Psoas muscle (tissue), 8 donors: ENCODE results near the gene TMPRSS3. TPM values are rescaled to one million over a fixed set of nuclear protein-coding genes. Genes with fewer than 3 reads are reported as not detected.

ENCODE experiments used
- ATAC-seq, 4 donors: fragments of 200-7000 bp; cut with Tn5 transposase; one replicate each; pipeline ENCODE4 v1.9.1; 2020; ENCODE audit warnings: moderate library complexity in 3 of 4, mild to moderate bottlenecking in 2 of 4
- DNase-seq, 2 donors: peaks; one replicate each; pipeline ENCODE4 v3.0.0-alpha.2; 2020
- H3K27ac ChIP-seq: fragments of 200-600 bp; one replicate; pipeline ENCODE4 v1.8.0; 2022
- H3K27me3 ChIP-seq, 3 donors: fragments of 200-600 bp in 1 of 3; one replicate each; pipeline versions ENCODE4 v1.6.1 to v1.8.0; 2013 to 2022; ENCODE audit warnings: low read length in 2 of 3, mild to moderate bottlenecking in 2 of 3, moderate library complexity in 1 of 3; ENCODE audit not compliant: insufficient read depth in 3 of 3
- H3K36me3 ChIP-seq, 2 donors: fragments of 200-600 bp in 1 of 2; one replicate each; pipeline versions ENCODE4 v1.6.1 to v1.8.0; 2013 to 2022; ENCODE audit warnings: low read depth in 1 of 2, mild to moderate bottlenecking in 1 of 2, moderate library complexity in 1 of 2; ENCODE audit not compliant: insufficient read depth in 1 of 2
- H3K4me1 ChIP-seq: fragments of 200-600 bp; one replicate; pipeline ENCODE4 v1.8.0; 2022
- H3K4me3 ChIP-seq: fragments of 200-600 bp; one replicate; pipeline ENCODE4 v1.8.0; 2022; ENCODE audit warnings: mild to moderate bottlenecking
- H3K9me3 ChIP-seq: fragments of 200-600 bp; one replicate; pipeline ENCODE4 v1.8.0; 2022
- WGBS, 3 donors: extraction: QIAGEN DNeasy Blood & Tissue Kit; methylation state at CpG; one replicate each; pipeline versions ENCODE4 v1.1.6 to v1.1.7; 2013; 5-methylcytosine and 5-hydroxymethylcytosine counted together
- intact Hi-C, 2 donors: fragments of 100-400 bp; cut with DNase I; formaldehyde crosslinking; loops; one replicate each; pipeline versions ENCODE4 v1.11.0 to v1.14.2; 2022
- long read RNA-seq, 2 donors: library from polyadenylated mRNA; unstranded; transcript quantifications; one replicate each; pipeline ENCODE4 v2.0.0, GENCODE V29; 2021
- polyA plus RNA-seq, 3 donors: library from polyadenylated mRNA; stranded (reverse); fragments of 200-250 nt; gene quantifications; one replicate each; pipeline ENCODE4 v1.2.3, GENCODE V29; 2013
- total RNA-seq, 4 donors: library from RNA; stranded (reverse); fragmentation: NEBNext Ultra II Directional in 2 of 4; extraction: Animal tissue kit (Norgen Biotek cat#: 25700) in 2 of 4; gene quantifications; one replicate each; pipeline versions ENCODE4 v1.2.1 to v1.2.4, GENCODE V29; 2021 to 2023
- TF ChIP-seq, protein P1 (sequence below): fragments of 200-600 bp; IDR thresholded peaks from one replicate; pipeline ENCODE4 v1.8.0; 2022; ENCODE audit warnings: antibody characterized with exemption
- donor health status: healthy with polysubstance abuse.
- donor health status: DM: no; HTN: no; CAD: no; lungs with moderate emphysema.
- donor health status: Bipolar disorder and iron deficiency.
- donor health status: healthy.
- donor health status: DM: yes; HTN: yes; CAD: no.
- donor health status: DM: no; HTN: no; CAD: no.
- donor health status: DM: no; HTN: no; CAD: no.
- donor health status: DM: yes; HTN: yes; CAD: no.

The TMPRSS3 gene
- under 1 TPM in 1 of 4 donors, not detected in 3; 0.25 TPM for total RNA-seq
- not detected for polyA plus RNA-seq
- long read RNA-seq, donor 1, result 0 reads
- long read RNA-seq, donor 2, result 0 reads

- TF ChIP-seq, protein P1, sequence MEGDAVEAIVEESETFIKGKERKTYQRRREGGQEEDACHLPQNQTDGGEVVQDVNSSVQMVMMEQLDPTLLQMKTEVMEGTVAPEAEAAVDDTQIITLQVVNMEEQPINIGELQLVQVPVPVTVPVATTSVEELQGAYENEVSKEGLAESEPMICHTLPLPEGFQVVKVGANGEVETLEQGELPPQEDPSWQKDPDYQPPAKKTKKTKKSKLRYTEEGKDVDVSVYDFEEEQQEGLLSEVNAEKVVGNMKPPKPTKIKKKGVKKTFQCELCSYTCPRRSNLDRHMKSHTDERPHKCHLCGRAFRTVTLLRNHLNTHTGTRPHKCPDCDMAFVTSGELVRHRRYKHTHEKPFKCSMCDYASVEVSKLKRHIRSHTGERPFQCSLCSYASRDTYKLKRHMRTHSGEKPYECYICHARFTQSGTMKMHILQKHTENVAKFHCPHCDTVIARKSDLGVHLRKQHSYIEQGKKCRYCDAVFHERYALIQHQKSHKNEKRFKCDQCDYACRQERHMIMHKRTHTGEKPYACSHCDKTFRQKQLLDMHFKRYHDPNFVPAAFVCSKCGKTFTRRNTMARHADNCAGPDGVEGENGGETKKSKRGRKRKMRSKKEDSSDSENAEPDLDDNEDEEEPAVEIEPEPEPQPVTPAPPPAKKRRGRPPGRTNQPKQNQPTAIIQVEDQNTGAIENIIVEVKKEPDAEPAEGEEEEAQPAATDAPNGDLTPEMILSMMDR, result no peak
- intact Hi-C loops, result no loop called here
- Histone ChIP-seq H3K36me3 (no peaks in the 10 kb centered on the region), H3K27ac (no peak within 1 kb of the TSS), H3K27me3 (peaks cover 0 to 16% (median 1%) of the 10 kb centered on the region in 3 donors), H3K4me1 (no peaks in the 10 kb centered on the region), H3K9me3 (no peaks in the 10 kb centered on the region), H3K4me3 (no peak within 1 kb of the TSS)
- no peak for ATAC-seq
- DNase-seq, result no peak
- 60 to 68% (median 62%) methylated on average over 17 of the region's 17 CpGs for WGBS, 3 donors
These were observed at the start of gene TMPRSS3 for GRCh38 chr21:42395905-42396651. Gene TMPRSS3, minus strand, starts transcription at chr21:42396052. Its CDS starts 635 bp downstream, at chr21:42395417.

GRCh38 chr21:42445311-42445710, 49.5 kb upstream of the TMPRSS3 start:
- Histone ChIP-seq H3K4me1 (no peaks in the 10 kb centered on the region), H3K27me3 (peaks cover 0 to 19% (median 2%) of the 10 kb centered on the region in 3 donors), H3K9me3 (no peaks in the 10 kb centered on the region), H3K4me3 (no peak overlapping the region), H3K36me3 (no peaks in the 10 kb centered on the region), H3K27ac (no peak overlapping the region)
- DNase-seq (no peak), ATAC-seq (no peak)
- intact Hi-C loops, result loop anchor here in 1 of 2 donors (10.0 kb wide), 1 partner anchor 301 kb away; no protein-coding TSS in a partner anchor
- TF ChIP-seq, protein P1, result no peak
- WGBS, 3 donors, result 79 to 86% (median 80%) methylated on average over 7 of the region's 7 CpGs

GRCh38 chr21:42444745-42445059, 48.9 kb upstream of the TMPRSS3 start:
- intact Hi-C loops, result loop anchor here in 1 of 2 donors (10.0 kb wide), 1 partner anchor 300 kb away; no protein-coding TSS in a partner anchor
- H3K9me3 ChIP-seq, result no peaks in the 10 kb centered on the region
- H3K27ac ChIP-seq, result no peak overlapping the region
- TF ChIP-seq, protein P1, result no peak
- DNase-seq (no peak), ATAC-seq (no peak)
- H3K27me3 ChIP-seq, result peaks cover 0 to 19% (median 0%) of the 10 kb centered on the region in 3 donors
- H3K4me3 ChIP-seq, result no peak overlapping the region
- no peaks in the 10 kb centered on the region for H3K4me1 ChIP-seq
- no peaks in the 10 kb centered on the region for H3K36me3 ChIP-seq
- WGBS, 3 donors, result 77 to 82% (median 78%) methylated on average over 10 of the region's 10 CpGs

GRCh38 chr21:42443876-42444744, 48.3 kb upstream of the TMPRSS3 start:
- Histone ChIP-seq H3K4me1 (no peaks in the 10 kb centered on the region), H3K36me3 (no peaks in the 10 kb centered on the region), H3K4me3 (no peak overlapping the region), H3K27ac (no peak overlapping the region), H3K27me3 (peaks cover 0 to 19% (median 0%) of the 10 kb centered on the region in 3 donors), H3K9me3 (no peaks in the 10 kb centered on the region)
- intact Hi-C loops, result loop anchor here in 1 of 2 donors (10.0 kb wide), 1 partner anchor 299 kb away; no protein-coding TSS in a partner anchor
- no peak for DNase-seq
- TF ChIP-seq, protein P1, result no peak
- ATAC-seq, result no peak
- WGBS, 3 donors, result 71 to 73% (median 72%) methylated on average over 34 of the region's 34 CpGs
